Measurements from ENCODE around the gene NR2F6.
A peak's percentile ranks its signal among the peaks of the same experiment; 100 is the strongest.

NR2F6 gene

GRCh38 chr19:17235971-17236777, 9.5 kb downstream of the NR2F6 start:
- H3K27me3 ChIP-seq (ENCODE audit: insufficient read depth, low read length) = no peaks in the 10 kb centered on the region
- peak overlapping the region; percentile 71 for H3K27ac ChIP-seq (ENCODE audit: low read length)
- H3K4me1 ChIP-seq (ENCODE audit: insufficient read depth, low read length) = peaks cover 10% of the 10 kb centered on the region; the same call in 1 of the 2 replicates
- H3K36me3 ChIP-seq (ENCODE audit: insufficient read depth, low read depth, low read length) = peaks cover 63% of the 10 kb centered on the region
- peak overlapping the region; percentile 85; the same call in 1 of the 2 replicates for H3K4me3 ChIP-seq (ENCODE audit: low read length)
- H3K9me3 ChIP-seq (ENCODE audit: insufficient read depth, low read depth, low read length) = no peaks in the 10 kb centered on the region
- H3K9ac ChIP-seq (ENCODE audit: low read depth, low read length) = peak overlapping the region; percentile 90; the same call in 1 of the 2 replicates

DNA sequence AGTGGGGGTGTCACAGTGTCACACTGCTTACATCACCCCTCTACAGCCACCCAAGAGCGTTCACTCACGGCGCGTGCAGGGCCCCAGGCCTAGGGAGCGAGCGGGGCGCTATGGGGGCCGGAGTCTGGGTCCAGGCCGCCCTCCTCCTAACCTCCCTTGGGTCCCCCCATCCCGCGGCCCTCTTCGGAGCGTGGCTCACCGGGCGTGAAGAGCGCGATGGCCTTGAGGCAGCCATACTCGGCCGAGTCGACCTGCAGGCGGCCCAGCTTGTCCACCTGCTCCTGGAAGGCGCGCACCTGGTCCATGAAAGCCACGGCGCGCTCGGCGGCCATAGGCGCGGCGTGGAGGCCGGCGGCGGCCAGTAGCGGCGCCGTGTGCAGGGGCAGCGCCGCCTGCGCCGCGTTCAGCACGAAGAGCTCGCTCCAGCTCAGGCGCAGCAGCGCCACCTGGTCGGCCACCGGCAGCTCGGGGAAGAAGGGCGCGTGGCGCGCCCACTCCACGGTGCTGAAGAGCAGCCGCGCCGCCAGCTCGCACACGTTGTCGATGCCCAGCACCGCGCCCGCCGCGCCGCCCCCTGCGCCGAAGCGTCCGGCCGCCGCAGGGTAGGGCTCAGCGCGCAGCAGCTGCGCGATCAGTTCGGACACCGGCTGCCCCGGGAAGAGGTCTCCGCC, 10.3 kb downstream of the NR2F6 start:
- H3K27me3 ChIP-seq (ENCODE audit: insufficient read depth, low read length) = no peaks in the 10 kb centered on the region
- H3K27ac ChIP-seq (ENCODE audit: low read length) = peak overlapping the region; percentile 71
- H3K4me1 ChIP-seq (ENCODE audit: insufficient read depth, low read length) = peaks cover 10% of the 10 kb centered on the region; the same call in 1 of the 2 replicates
- peak overlapping the region; percentile 90; the same call in 1 of the 2 replicates for H3K9ac ChIP-seq (ENCODE audit: low read depth, low read length)
- H3K9me3 ChIP-seq (ENCODE audit: insufficient read depth, low read depth, low read length) = no peaks in the 10 kb centered on the region
- peak overlapping the region; percentile 85 for H3K4me3 ChIP-seq (ENCODE audit: low read length)
- H3K36me3 ChIP-seq (ENCODE audit: insufficient read depth, low read depth, low read length) = peaks cover 62% of the 10 kb centered on the region

DNA sequence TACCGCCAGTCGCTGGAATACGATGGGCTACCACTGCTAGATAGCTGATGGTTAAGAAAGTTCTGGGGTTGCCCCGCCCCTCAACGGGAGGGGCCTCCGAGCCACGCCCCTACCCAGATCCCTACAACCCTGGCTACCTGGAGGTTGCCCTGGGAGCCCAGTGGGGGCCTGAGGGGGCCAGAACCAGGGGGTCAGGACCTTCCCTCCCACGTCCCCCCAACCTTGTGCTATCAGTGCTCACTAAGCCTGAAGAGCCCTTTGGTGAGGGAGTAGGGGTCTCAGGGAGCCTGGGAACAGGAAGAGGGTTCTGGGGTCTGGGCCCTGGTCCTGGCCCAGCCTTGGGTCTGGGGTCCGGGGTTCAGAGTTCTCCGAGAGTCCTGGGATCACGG, 10.8 kb downstream of the NR2F6 start:
- Histone ChIP-seq H3K27ac (ENCODE audit: low read length) (peak overlapping the region; percentile 71), H3K9ac (ENCODE audit: low read depth, low read length) (peak overlapping the region; percentile 90; the same call in 1 of the 2 replicates), H3K27me3 (ENCODE audit: insufficient read depth, low read length) (no peaks in the 10 kb centered on the region), H3K4me1 (ENCODE audit: insufficient read depth, low read length) (peaks cover 10% of the 10 kb centered on the region; the same call in 1 of the 2 replicates), H3K36me3 (ENCODE audit: insufficient read depth, low read depth, low read length) (peaks cover 61% of the 10 kb centered on the region), H3K9me3 (ENCODE audit: insufficient read depth, low read depth, low read length) (no peaks in the 10 kb centered on the region), H3K4me3 (ENCODE audit: low read length) (peak overlapping the region; percentile 85)

DNA sequence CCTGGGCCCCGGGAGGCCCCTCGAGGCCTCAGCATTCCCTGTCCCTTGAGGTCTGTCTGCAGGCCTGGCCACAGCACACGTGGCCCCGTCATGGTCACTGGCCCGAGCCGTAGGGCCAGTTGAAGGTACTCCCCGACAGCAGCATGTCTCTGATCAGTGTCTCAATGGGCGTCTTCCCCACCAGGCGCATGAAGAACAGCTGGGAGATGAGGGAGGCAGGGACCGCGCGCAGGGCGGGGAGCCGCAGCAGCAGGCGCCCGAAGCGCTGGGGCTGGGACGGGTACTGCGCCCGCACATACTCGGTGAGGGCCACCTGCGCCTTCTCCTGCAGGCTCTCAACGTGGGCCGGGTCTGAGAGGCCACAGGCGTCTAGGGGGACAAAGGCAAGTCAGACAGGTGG, 13.5 kb downstream of the NR2F6 start:
- H3K9ac ChIP-seq (ENCODE audit: low read depth, low read length) = no peak overlapping the region
- no peak overlapping the region for H3K27ac ChIP-seq (ENCODE audit: low read length)
- no peak overlapping the region for H3K4me3 ChIP-seq (ENCODE audit: low read length)
- no peaks in the 10 kb centered on the region for H3K27me3 ChIP-seq (ENCODE audit: insufficient read depth, low read length)
- H3K9me3 ChIP-seq (ENCODE audit: insufficient read depth, low read depth, low read length) = no peaks in the 10 kb centered on the region
- peaks cover 51% of the 10 kb centered on the region for H3K36me3 ChIP-seq (ENCODE audit: insufficient read depth, low read depth, low read length)
- H3K4me1 ChIP-seq (ENCODE audit: insufficient read depth, low read length) = peaks cover 10% of the 10 kb centered on the region; the same call in 1 of the 2 replicates

GRCh38 chr19:17229890-17230289, 15.8 kb downstream of the NR2F6 start:
- Histone ChIP-seq H3K4me3 (ENCODE audit: low read length) (no peak overlapping the region), H3K27me3 (ENCODE audit: insufficient read depth, low read length) (no peaks in the 10 kb centered on the region), H3K9ac (ENCODE audit: low read depth, low read length) (no peak overlapping the region), H3K36me3 (ENCODE audit: insufficient read depth, low read depth, low read length) (peaks cover 45% of the 10 kb centered on the region), H3K4me1 (ENCODE audit: insufficient read depth, low read length) (peaks cover 5% of the 10 kb centered on the region; the same call in 1 of the 2 replicates), H3K9me3 (ENCODE audit: insufficient read depth, low read depth, low read length) (no peaks in the 10 kb centered on the region), H3K27ac (ENCODE audit: low read length) (no peak overlapping the region)

DNA sequence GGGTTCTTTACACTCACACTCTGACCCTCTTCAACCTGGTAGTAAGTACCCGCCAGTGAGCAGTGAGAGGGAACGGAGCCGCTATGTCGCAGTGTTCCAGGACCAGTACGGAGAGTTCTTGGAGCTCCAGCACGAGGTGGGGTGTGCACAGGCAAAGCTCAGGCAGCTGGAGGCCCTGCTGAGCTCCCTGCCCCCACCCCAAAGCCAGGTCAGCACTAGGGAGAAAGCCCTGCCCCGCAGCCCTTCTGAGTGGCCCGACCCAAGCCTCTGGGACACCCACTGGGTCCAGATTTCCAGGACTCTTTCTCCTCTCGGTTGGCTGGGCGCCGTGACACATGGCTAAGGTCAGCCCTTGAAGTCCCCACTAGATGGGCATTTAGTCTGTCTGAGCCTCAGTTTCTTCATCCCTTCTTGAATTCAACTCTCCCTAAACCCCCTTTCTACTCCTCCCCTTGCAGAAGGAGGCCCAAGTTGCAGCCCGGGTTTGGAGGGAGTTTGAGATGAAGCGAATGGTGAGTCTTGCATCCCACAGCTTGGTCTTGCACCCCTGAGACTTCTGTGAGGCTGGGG, 17.8 kb downstream of the NR2F6 start:
- Histone ChIP-seq H3K9ac (ENCODE audit: low read depth, low read length) (no peak overlapping the region), H3K4me3 (ENCODE audit: low read length) (no peak overlapping the region), H3K36me3 (ENCODE audit: insufficient read depth, low read depth, low read length) (peaks cover 31% of the 10 kb centered on the region), H3K27ac (ENCODE audit: low read length) (no peak overlapping the region), H3K4me1 (ENCODE audit: insufficient read depth, low read length) (no peaks in the 10 kb centered on the region), H3K27me3 (ENCODE audit: insufficient read depth, low read length) (no peaks in the 10 kb centered on the region), H3K9me3 (ENCODE audit: insufficient read depth, low read depth, low read length) (no peaks in the 10 kb centered on the region)

GRCh38 chr19:17226002-17226933, 19.5 kb downstream of the NR2F6 start, which contains the start of gene OCEL1:
OCEL1 (plus strand) TSS chr19:17226226; CDS start chr19:17226248, 22 bp downstream.
- no peak within 1 kb of the TSS for H3K27ac ChIP-seq (ENCODE audit: low read length)
- peaks cover 15% of the 10 kb centered on the region for H3K36me3 ChIP-seq (ENCODE audit: insufficient read depth, low read depth, low read length)
- no peaks in the 10 kb centered on the region for H3K27me3 ChIP-seq (ENCODE audit: insufficient read depth, low read length)
- H3K9ac ChIP-seq (ENCODE audit: low read depth, low read length) = peak within 1 kb of the TSS; percentile 71; the same call in 1 of the 2 replicates
- peak within 1 kb of the TSS; percentile 71 for H3K4me3 ChIP-seq (ENCODE audit: low read length)
- H3K9me3 ChIP-seq (ENCODE audit: insufficient read depth, low read depth, low read length) = no peaks in the 10 kb centered on the region
- H3K4me1 ChIP-seq (ENCODE audit: insufficient read depth, low read length) = no peaks in the 10 kb centered on the region

- Histone ChIP-seq H3K9ac (ENCODE audit: low read depth, low read length) (no peak overlapping the region), H3K4me3 (ENCODE audit: low read length) (no peak overlapping the region), H3K36me3 (ENCODE audit: insufficient read depth, low read depth, low read length) (peaks cover 5% of the 10 kb centered on the region; the same call in 1 of the 2 replicates), H3K9me3 (ENCODE audit: insufficient read depth, low read depth, low read length) (no peaks in the 10 kb centered on the region), H3K4me1 (ENCODE audit: insufficient read depth, low read length) (no peaks in the 10 kb centered on the region), H3K27me3 (ENCODE audit: insufficient read depth, low read length) (no peaks in the 10 kb centered on the region), H3K27ac (ENCODE audit: low read length) (no peak overlapping the region)
Observed at GRCh38 chr19:17225053-17225452, 20.7 kb downstream of the NR2F6 start.

GRCh38 chr19:17220207-17220758, 25.4 kb downstream of the NR2F6 start:
- Histone ChIP-seq H3K27me3 (ENCODE audit: insufficient read depth, low read length) (no peaks in the 10 kb centered on the region), H3K4me3 (ENCODE audit: low read length) (no peak overlapping the region), H3K9me3 (ENCODE audit: insufficient read depth, low read depth, low read length) (no peaks in the 10 kb centered on the region), H3K4me1 (ENCODE audit: insufficient read depth, low read length) (no peaks in the 10 kb centered on the region), H3K9ac (ENCODE audit: low read depth, low read length) (no peak overlapping the region), H3K27ac (ENCODE audit: low read length) (no peak overlapping the region), H3K36me3 (ENCODE audit: insufficient read depth, low read depth, low read length) (peaks cover 19% of the 10 kb centered on the region)

- Histone ChIP-seq H3K9ac (ENCODE audit: low read depth, low read length) (no peak overlapping the region), H3K9me3 (ENCODE audit: insufficient read depth, low read depth, low read length) (no peaks in the 10 kb centered on the region), H3K4me3 (ENCODE audit: low read length) (no peak overlapping the region), H3K27ac (ENCODE audit: low read length) (no peak overlapping the region), H3K36me3 (ENCODE audit: insufficient read depth, low read depth, low read length) (peaks cover 19% of the 10 kb centered on the region), H3K27me3 (ENCODE audit: insufficient read depth, low read length) (no peaks in the 10 kb centered on the region), H3K4me1 (ENCODE audit: insufficient read depth, low read length) (peaks cover 5% of the 10 kb centered on the region)
Observed at GRCh38 chr19:17219286-17219685, 26.4 kb downstream of the NR2F6 start.

All from iPS-20b (cell line).